Measurements from ENCODE around the gene ATP1A1.

The ATP1A1 gene

GRCh38 chr1:116393792-116394191, 20.7 kb downstream of the ATP1A1 start:
- no peak overlapping the region for H3K4me3 ChIP-seq (ENCODE audit: low read depth in 1 of 2, low read length in 2 of 2)
- H3K27me3 ChIP-seq (ENCODE audit: low read depth, low read length) = no peaks in the 10 kb centered on the region
- no peaks in the 10 kb centered on the region for H3K9me3 ChIP-seq (ENCODE audit: control insufficient read depth in 1 of 2, low read length in 2 of 2)
- no peaks in the 10 kb centered on the region for H3K4me1 ChIP-seq (ENCODE audit: control insufficient read depth in 1 of 2, insufficient read depth in 2 of 2, low read length in 2 of 2)
- H3K27ac ChIP-seq (ENCODE audit: low read length) = no peak overlapping the region
- H3K36me3 ChIP-seq (ENCODE audit: control insufficient read depth in 1 of 2, insufficient read depth in 2 of 2, low read length in 2 of 2) = peaks cover 93 to 95% of the 10 kb centered on the region in 2 donors

GRCh38 chr1:116394270-116394669, 21.2 kb downstream of the ATP1A1 start:
- Histone ChIP-seq H3K36me3 (ENCODE audit: control insufficient read depth in 1 of 2, insufficient read depth in 2 of 2, low read length in 2 of 2) (peaks cover 93 to 95% of the 10 kb centered on the region in 2 donors), H3K27me3 (ENCODE audit: low read depth, low read length) (no peaks in the 10 kb centered on the region), H3K4me3 (ENCODE audit: low read depth in 1 of 2, low read length in 2 of 2) (no peak overlapping the region), H3K27ac (ENCODE audit: low read length) (no peak overlapping the region), H3K9me3 (ENCODE audit: control insufficient read depth in 1 of 2, low read length in 2 of 2) (no peaks in the 10 kb centered on the region), H3K4me1 (ENCODE audit: control insufficient read depth in 1 of 2, insufficient read depth in 2 of 2, low read length in 2 of 2) (no peaks in the 10 kb centered on the region)

- Histone ChIP-seq H3K4me3 (ENCODE audit: low read depth in 1 of 2, low read length in 2 of 2) (no peak overlapping the region), H3K27ac (ENCODE audit: low read length) (no peak overlapping the region), H3K9me3 (ENCODE audit: control insufficient read depth in 1 of 2, low read length in 2 of 2) (no peaks in the 10 kb centered on the region), H3K27me3 (ENCODE audit: low read depth, low read length) (no peaks in the 10 kb centered on the region), H3K4me1 (ENCODE audit: control insufficient read depth in 1 of 2, insufficient read depth in 2 of 2, low read length in 2 of 2) (no peaks in the 10 kb centered on the region), H3K36me3 (ENCODE audit: control insufficient read depth in 1 of 2, insufficient read depth in 2 of 2, low read length in 2 of 2) (peaks cover 93 to 96% of the 10 kb centered on the region in 2 donors)
Observed at GRCh38 chr1:116396769-116397168, 23.7 kb downstream of the ATP1A1 start.

GRCh38 chr1:116397728-116398127, 24.7 kb downstream of the ATP1A1 start:
- Histone ChIP-seq H3K4me1 (ENCODE audit: control insufficient read depth in 1 of 2, insufficient read depth in 2 of 2, low read length in 2 of 2) (no peaks in the 10 kb centered on the region), H3K27me3 (ENCODE audit: low read depth, low read length) (no peaks in the 10 kb centered on the region), H3K27ac (ENCODE audit: low read length) (no peak overlapping the region), H3K9me3 (ENCODE audit: control insufficient read depth in 1 of 2, low read length in 2 of 2) (no peaks in the 10 kb centered on the region), H3K4me3 (ENCODE audit: low read depth in 1 of 2, low read length in 2 of 2) (no peak overlapping the region), H3K36me3 (ENCODE audit: control insufficient read depth in 1 of 2, insufficient read depth in 2 of 2, low read length in 2 of 2) (peaks cover 93 to 97% of the 10 kb centered on the region in 2 donors)

GRCh38 chr1:116400780-116401179, 27.7 kb downstream of the ATP1A1 start:
- Histone ChIP-seq H3K9me3 (ENCODE audit: control insufficient read depth in 1 of 2, low read length in 2 of 2) (no peaks in the 10 kb centered on the region), H3K27ac (ENCODE audit: low read length) (no peak overlapping the region), H3K27me3 (ENCODE audit: low read depth, low read length) (no peaks in the 10 kb centered on the region), H3K36me3 (ENCODE audit: control insufficient read depth in 1 of 2, insufficient read depth in 2 of 2, low read length in 2 of 2) (peaks cover 96 to 99% of the 10 kb centered on the region in 2 donors), H3K4me3 (ENCODE audit: low read depth in 1 of 2, low read length in 2 of 2) (no peak overlapping the region), H3K4me1 (ENCODE audit: control insufficient read depth in 1 of 2, insufficient read depth in 2 of 2, low read length in 2 of 2) (peaks cover 0 to 5% of the 10 kb centered on the region in 2 donors)

GRCh38 chr1:116401646-116402176, 28.7 kb downstream of the ATP1A1 start:
- H3K27me3 ChIP-seq (ENCODE audit: low read depth, low read length) = no peaks in the 10 kb centered on the region
- no peaks in the 10 kb centered on the region for H3K9me3 ChIP-seq (ENCODE audit: control insufficient read depth in 1 of 2, low read length in 2 of 2)
- peaks cover 0 to 5% of the 10 kb centered on the region in 2 donors for H3K4me1 ChIP-seq (ENCODE audit: control insufficient read depth in 1 of 2, insufficient read depth in 2 of 2, low read length in 2 of 2)
- H3K27ac ChIP-seq (ENCODE audit: low read length) = no peak overlapping the region
- H3K36me3 ChIP-seq (ENCODE audit: control insufficient read depth in 1 of 2, insufficient read depth in 2 of 2, low read length in 2 of 2) = peaks cover 99 to 100% of the 10 kb centered on the region in 2 donors
- H3K4me3 ChIP-seq (ENCODE audit: low read depth in 1 of 2, low read length in 2 of 2) = no peak overlapping the region

GRCh38 chr1:116402333-116402732, 29.3 kb downstream of the ATP1A1 start:
- Histone ChIP-seq H3K9me3 (ENCODE audit: control insufficient read depth in 1 of 2, low read length in 2 of 2) (no peaks in the 10 kb centered on the region), H3K4me3 (ENCODE audit: low read depth in 1 of 2, low read length in 2 of 2) (no peak overlapping the region), H3K27ac (ENCODE audit: low read length) (no peak overlapping the region), H3K27me3 (ENCODE audit: low read depth, low read length) (no peaks in the 10 kb centered on the region), H3K4me1 (ENCODE audit: control insufficient read depth in 1 of 2, insufficient read depth in 2 of 2, low read length in 2 of 2) (peaks cover 0 to 5% of the 10 kb centered on the region in 2 donors), H3K36me3 (ENCODE audit: control insufficient read depth in 1 of 2, insufficient read depth in 2 of 2, low read length in 2 of 2) (peaks cover 97 to 100% of the 10 kb centered on the region in 2 donors)

GRCh38 chr1:116403496-116404136, 30.6 kb downstream of the ATP1A1 start:
- H3K9me3 ChIP-seq (ENCODE audit: control insufficient read depth in 1 of 2, low read length in 2 of 2) = no peaks in the 10 kb centered on the region
- no peak overlapping the region for H3K4me3 ChIP-seq (ENCODE audit: low read depth in 1 of 2, low read length in 2 of 2)
- peaks cover 0 to 5% of the 10 kb centered on the region in 2 donors for H3K4me1 ChIP-seq (ENCODE audit: control insufficient read depth in 1 of 2, insufficient read depth in 2 of 2, low read length in 2 of 2)
- H3K27me3 ChIP-seq (ENCODE audit: low read depth, low read length) = no peaks in the 10 kb centered on the region
- no peak overlapping the region for H3K27ac ChIP-seq (ENCODE audit: low read length)
- peaks cover 85 to 92% of the 10 kb centered on the region in 2 donors for H3K36me3 ChIP-seq (ENCODE audit: control insufficient read depth in 1 of 2, insufficient read depth in 2 of 2, low read length in 2 of 2)

GRCh38 chr1:116404699-116405098, 31.7 kb downstream of the ATP1A1 start:
- Histone ChIP-seq H3K27me3 (ENCODE audit: low read depth, low read length) (no peaks in the 10 kb centered on the region), H3K9me3 (ENCODE audit: control insufficient read depth in 1 of 2, low read length in 2 of 2) (no peaks in the 10 kb centered on the region), H3K36me3 (ENCODE audit: control insufficient read depth in 1 of 2, insufficient read depth in 2 of 2, low read length in 2 of 2) (peaks cover 74 to 81% of the 10 kb centered on the region in 2 donors), H3K4me1 (ENCODE audit: control insufficient read depth in 1 of 2, insufficient read depth in 2 of 2, low read length in 2 of 2) (peaks cover 0 to 5% of the 10 kb centered on the region in 2 donors), H3K27ac (ENCODE audit: low read length) (no peak overlapping the region), H3K4me3 (ENCODE audit: low read depth in 1 of 2, low read length in 2 of 2) (no peak overlapping the region)

GRCh38 chr1:116405241-116406135, 32.4 kb downstream of the ATP1A1 start:
- no peaks in the 10 kb centered on the region for H3K27me3 ChIP-seq (ENCODE audit: low read depth, low read length)
- peaks cover 0 to 5% of the 10 kb centered on the region in 2 donors for H3K4me1 ChIP-seq (ENCODE audit: control insufficient read depth in 1 of 2, insufficient read depth in 2 of 2, low read length in 2 of 2)
- H3K4me3 ChIP-seq (ENCODE audit: low read depth in 1 of 2, low read length in 2 of 2) = no peak overlapping the region
- peaks cover 66 to 73% of the 10 kb centered on the region in 2 donors for H3K36me3 ChIP-seq (ENCODE audit: control insufficient read depth in 1 of 2, insufficient read depth in 2 of 2, low read length in 2 of 2)
- H3K27ac ChIP-seq (ENCODE audit: low read length) = no peak overlapping the region
- no peaks in the 10 kb centered on the region for H3K9me3 ChIP-seq (ENCODE audit: control insufficient read depth in 1 of 2, low read length in 2 of 2)

- peaks cover 50 to 58% of the 10 kb centered on the region in 2 donors for H3K36me3 ChIP-seq (ENCODE audit: control insufficient read depth in 1 of 2, insufficient read depth in 2 of 2, low read length in 2 of 2)
- no peaks in the 10 kb centered on the region for H3K9me3 ChIP-seq (ENCODE audit: control insufficient read depth in 1 of 2, low read length in 2 of 2)
- no peak overlapping the region for H3K27ac ChIP-seq (ENCODE audit: low read length)
- H3K27me3 ChIP-seq (ENCODE audit: low read depth, low read length) = no peaks in the 10 kb centered on the region
- no peak overlapping the region for H3K4me3 ChIP-seq (ENCODE audit: low read depth in 1 of 2, low read length in 2 of 2)
- peaks cover 2 to 5% of the 10 kb centered on the region in 2 donors for H3K4me1 ChIP-seq (ENCODE audit: control insufficient read depth in 1 of 2, insufficient read depth in 2 of 2, low read length in 2 of 2)
Observed at GRCh38 chr1:116407033-116407432, 34.0 kb downstream of the ATP1A1 start.

Measured in muscle layer of duodenum (tissue), 2 donors.